Neural cell (in vitro differentiated cells): Measurements from ENCODE around the gene SUPT4H1. TPM values are rescaled to one million over a fixed set of nuclear protein-coding genes. Genes with fewer than 3 reads are reported as not detected.

Experiments
- H2AFZ ChIP-seq: fragments of 200-600, 300-800 bp; sonication (generic), shearing (Covaris generic); 2 replicates; pipeline ENCODE4 v1.6.0; 2014; ENCODE audit warnings: low read depth, mild to moderate bottlenecking, antibody characterized with exemption, low read length, moderate library complexity
- H3F3A ChIP-seq: fragments of 200-600 bp; shearing (Covaris generic); 2 replicates; pipeline ENCODE4 v1.6.1; 2016; ENCODE audit warnings: mild to moderate bottlenecking, moderate library complexity, mixed read lengths, antibody characterized with exemption, low read length; ENCODE audit not compliant: insufficient read depth, poor library complexity, severe bottlenecking
- H3K27ac ChIP-seq: fragments of 200-600, 300-800 bp; sonication (generic), shearing (Covaris generic); 2 replicates; pipeline ENCODE4 v1.5.1; 2014; ENCODE audit warnings: mild to moderate bottlenecking, low read length, moderate library complexity
- H3K27me3 ChIP-seq: fragments of 300-800, 200-600 bp; sonication (generic), shearing (Covaris generic); 2 replicates; pipeline ENCODE4 v1.6.0; 2014; ENCODE audit warnings: mild to moderate bottlenecking, low read depth, low read length, moderate library complexity; ENCODE audit not compliant: insufficient read depth
- H3K36me3 ChIP-seq: fragments of 300-800, 200-600 bp; sonication (generic), shearing (Covaris generic); 2 replicates; pipeline ENCODE4 v1.5.1; 2014; ENCODE audit warnings: mild to moderate bottlenecking, antibody characterized with exemption, low read length, moderate library complexity; ENCODE audit not compliant: insufficient read depth
- H3K4me2 ChIP-seq: fragments of 300-800, 200-600 bp; sonication (generic), shearing (Covaris generic); 2 replicates; pipeline ENCODE4 v1.6.0; 2014; ENCODE audit warnings: mild to moderate bottlenecking, low read length
- H3K4me3 ChIP-seq: fragments of 300-800, 200-600 bp; sonication (generic), shearing (Covaris generic); 2 replicates; pipeline ENCODE4 v1.5.1; 2014; ENCODE audit warnings: mild to moderate bottlenecking, low read length, moderate library complexity
- H3K79me2 ChIP-seq: fragments of 200-600 bp; shearing (Covaris generic); replicated peaks from 2 replicates; pipeline ENCODE4 v1.6.0; 2014; ENCODE audit warnings: mild to moderate bottlenecking, low read length, moderate library complexity; ENCODE audit not compliant: insufficient read depth
- H3K9ac ChIP-seq: fragments of 300-800, 200-600 bp; sonication (generic), shearing (Covaris generic); 2 replicates; pipeline ENCODE4 v1.6.1; 2016; ENCODE audit warnings: mild to moderate bottlenecking, low read length, mixed read lengths
- H3K9me2 ChIP-seq: fragments of 200-600 bp; shearing (Covaris generic); 2 replicates; pipeline ENCODE4 v1.6.1; 2016; ENCODE audit warnings: mild to moderate bottlenecking, low read length, mixed read lengths; ENCODE audit not compliant: insufficient read depth
- H3K9me3 ChIP-seq: fragments of 200-600, 300-800 bp; sonication (generic), shearing (Covaris generic); 2 replicates; pipeline ENCODE4 v1.6.1; 2016; ENCODE audit warnings: mild to moderate bottlenecking, mixed run types, low read length, moderate library complexity, mixed read lengths
- H4K20me1 ChIP-seq: fragments of 200-600 bp; shearing (Covaris generic); 2 replicates; pipeline ENCODE4 v1.6.1; 2016; ENCODE audit warnings: mild to moderate bottlenecking, mixed run types; ENCODE audit not compliant: insufficient read depth
- EP300 ChIP-seq: fragments of 450-650 bp; conservative IDR thresholded peaks from 2 replicates; pipeline ENCODE4 v1.6.1; 2014; ENCODE audit warnings: antibody characterized with exemption, mild to moderate bottlenecking, moderate library complexity; ENCODE audit not compliant: poor library complexity, severe bottlenecking
- EZH2 ChIP-seq: fragments of 200-600, 300-800 bp; shearing (Covaris generic), sonication (generic); IDR thresholded peaks from 2 replicates; pipeline ENCODE4 v1.6.1; 2014; ENCODE audit warnings: antibody characterized with exemption, low read length, borderline replicate concordance, mild to moderate bottlenecking; ENCODE audit not compliant: insufficient read depth, poor library complexity, severe bottlenecking
- MXI1 ChIP-seq: fragments of 450-650 bp; conservative IDR thresholded peaks from 2 replicates; pipeline ENCODE4 v1.6.1; 2014; ENCODE audit warnings: antibody characterized with exemption, mild to moderate bottlenecking; ENCODE audit not compliant: poor library complexity, severe bottlenecking
- POLR2AphosphoS5 ChIP-seq: IDR thresholded peaks from 2 replicates; pipeline ENCODE4 v1.6.1; 2012
- RAD21 ChIP-seq: fragments of 450-650 bp; conservative IDR thresholded peaks from 2 replicates; pipeline ENCODE4 v1.6.1; 2014; ENCODE audit warnings: antibody characterized with exemption, mild to moderate bottlenecking, moderate library complexity
- SMC3 ChIP-seq: fragments of 450-650 bp; conservative IDR thresholded peaks from 2 replicates; pipeline ENCODE4 v1.6.1; 2014; ENCODE audit warnings: antibody characterized with exemption, mild to moderate bottlenecking, moderate library complexity; ENCODE audit not compliant: poor library complexity
- TAF1 ChIP-seq: IDR thresholded peaks from 2 replicates; pipeline ENCODE4 v1.6.1; 2012; ENCODE audit warnings: low read depth
- polyA plus RNA-seq: library from polyadenylated mRNA; depleted of rRNA; stranded (reverse); fragments of >200 nt; gene quantifications from 2 replicates; pipeline ENCODE4 v1.2.3, GENCODE V29; 2014
- TF ChIP-seq, protein P1 (sequence below): IDR thresholded peaks from 2 replicates; pipeline ENCODE4 v1.6.1; 2012; ENCODE audit warnings: borderline replicate concordance
- TF ChIP-seq, protein P2 (sequence below): fragments of 450-650 bp; IDR thresholded peaks from 2 replicates; pipeline ENCODE4 v1.5.1; 2014; ENCODE audit warnings: antibody characterized with exemption, mild to moderate bottlenecking, moderate library complexity; ENCODE audit not compliant: poor library complexity, severe bottlenecking

SUPT4H1 gene
- polyA plus RNA-seq, 1 donor from 2014 or later, result 109 TPM

DNA sequence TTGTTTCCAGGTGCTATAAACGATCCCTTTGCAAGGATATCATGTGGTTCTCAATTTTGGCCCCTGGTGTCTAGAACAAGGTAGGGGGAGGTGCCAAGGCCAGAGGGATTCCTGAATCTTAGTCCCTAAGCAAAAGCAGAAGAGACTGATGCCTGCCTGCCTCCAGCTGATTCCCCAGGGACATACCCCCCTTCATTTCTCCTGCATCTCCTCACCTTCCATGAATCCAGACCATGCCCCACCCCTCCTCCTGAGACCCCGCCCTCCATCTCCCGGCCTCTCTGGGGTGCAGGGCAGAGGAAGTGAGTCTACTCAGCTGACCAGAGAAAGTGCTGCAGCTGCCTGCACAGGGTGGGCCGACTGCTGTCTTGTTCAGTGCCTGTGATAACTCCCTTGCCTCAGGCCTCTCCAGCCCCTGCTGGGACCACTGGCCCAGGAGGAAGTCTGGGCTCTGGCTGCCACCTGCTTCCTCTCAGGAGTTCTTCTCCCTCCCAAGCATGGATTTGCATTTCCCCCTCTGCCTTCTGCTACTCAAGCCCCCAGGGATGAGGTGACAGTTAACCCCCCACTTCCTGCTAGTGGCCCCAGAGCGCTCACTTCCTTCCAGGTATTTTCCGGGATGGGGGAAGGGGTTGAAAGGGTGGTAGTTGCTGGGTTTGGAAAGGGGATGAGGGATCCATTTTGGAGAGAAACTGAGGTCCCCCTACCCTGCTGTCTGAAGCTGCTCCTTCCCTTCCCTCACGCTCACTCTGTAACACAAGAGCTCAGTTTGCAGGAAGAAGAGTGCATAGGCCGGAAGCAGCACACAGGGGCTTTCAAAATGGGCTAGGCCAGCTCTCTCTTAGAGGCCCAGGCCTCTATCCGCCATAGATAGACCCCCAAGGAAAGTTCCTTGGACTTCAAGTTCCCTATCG is 12.9 kb downstream of the SUPT4H1 start:
- Histone ChIP-seq H3K9me3 (no peaks in the 10 kb centered on the region), H3K36me3 (no peaks in the 10 kb centered on the region), H3F3A (no peaks in the 10 kb centered on the region), H2AFZ (no peak overlapping the region), H3K9me2 (no peaks in the 10 kb centered on the region), H3K4me2 (no peak overlapping the region), H3K27ac (no peak overlapping the region), H3K9ac (no peak overlapping the region), H3K27me3 (no peaks in the 10 kb centered on the region), H4K20me1 (no peaks in the 10 kb centered on the region), H3K4me3 (no peak overlapping the region), H3K79me2 (no peaks in the 10 kb centered on the region)
- TF ChIP-seq SMC3, result no peak
- TF ChIP-seq, protein P1, sequence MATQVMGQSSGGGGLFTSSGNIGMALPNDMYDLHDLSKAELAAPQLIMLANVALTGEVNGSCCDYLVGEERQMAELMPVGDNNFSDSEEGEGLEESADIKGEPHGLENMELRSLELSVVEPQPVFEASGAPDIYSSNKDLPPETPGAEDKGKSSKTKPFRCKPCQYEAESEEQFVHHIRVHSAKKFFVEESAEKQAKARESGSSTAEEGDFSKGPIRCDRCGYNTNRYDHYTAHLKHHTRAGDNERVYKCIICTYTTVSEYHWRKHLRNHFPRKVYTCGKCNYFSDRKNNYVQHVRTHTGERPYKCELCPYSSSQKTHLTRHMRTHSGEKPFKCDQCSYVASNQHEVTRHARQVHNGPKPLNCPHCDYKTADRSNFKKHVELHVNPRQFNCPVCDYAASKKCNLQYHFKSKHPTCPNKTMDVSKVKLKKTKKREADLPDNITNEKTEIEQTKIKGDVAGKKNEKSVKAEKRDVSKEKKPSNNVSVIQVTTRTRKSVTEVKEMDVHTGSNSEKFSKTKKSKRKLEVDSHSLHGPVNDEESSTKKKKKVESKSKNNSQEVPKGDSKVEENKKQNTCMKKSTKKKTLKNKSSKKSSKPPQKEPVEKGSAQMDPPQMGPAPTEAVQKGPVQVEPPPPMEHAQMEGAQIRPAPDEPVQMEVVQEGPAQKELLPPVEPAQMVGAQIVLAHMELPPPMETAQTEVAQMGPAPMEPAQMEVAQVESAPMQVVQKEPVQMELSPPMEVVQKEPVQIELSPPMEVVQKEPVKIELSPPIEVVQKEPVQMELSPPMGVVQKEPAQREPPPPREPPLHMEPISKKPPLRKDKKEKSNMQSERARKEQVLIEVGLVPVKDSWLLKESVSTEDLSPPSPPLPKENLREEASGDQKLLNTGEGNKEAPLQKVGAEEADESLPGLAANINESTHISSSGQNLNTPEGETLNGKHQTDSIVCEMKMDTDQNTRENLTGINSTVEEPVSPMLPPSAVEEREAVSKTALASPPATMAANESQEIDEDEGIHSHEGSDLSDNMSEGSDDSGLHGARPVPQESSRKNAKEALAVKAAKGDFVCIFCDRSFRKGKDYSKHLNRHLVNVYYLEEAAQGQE, result no peak
- TF ChIP-seq MXI1, result no peak

DNA sequence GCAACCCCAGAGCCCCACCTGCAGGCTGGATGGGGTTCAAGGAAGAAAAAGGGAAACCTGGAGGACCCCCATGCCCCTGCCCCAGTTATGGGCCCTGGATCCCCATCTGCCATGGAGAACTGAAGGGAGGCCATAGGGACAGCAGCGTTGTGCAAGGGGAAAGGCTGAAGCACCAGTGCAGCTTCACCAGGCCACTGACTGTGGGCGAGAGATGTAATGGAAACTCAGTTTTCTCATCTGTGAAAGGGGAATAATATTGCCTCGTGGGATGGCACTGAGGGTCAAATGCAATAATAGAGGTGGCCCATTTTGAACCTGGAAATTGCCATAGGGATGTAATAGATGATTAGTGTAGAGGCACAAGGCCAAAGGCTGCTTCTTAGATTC is 13.6 kb downstream of the SUPT4H1 start:
- no peaks in the 10 kb centered on the region for H3K27me3 ChIP-seq
- H2AFZ ChIP-seq, result no peak overlapping the region
- H3K27ac ChIP-seq, result no peak overlapping the region
- no peak overlapping the region for H3K4me2 ChIP-seq
- H3K9me3 ChIP-seq, result no peaks in the 10 kb centered on the region
- no peak overlapping the region for H3K9ac ChIP-seq
- H3K36me3 ChIP-seq, result no peaks in the 10 kb centered on the region
- H3K4me3 ChIP-seq, result no peak overlapping the region
- no peaks in the 10 kb centered on the region for H3K79me2 ChIP-seq
- H4K20me1 ChIP-seq, result no peaks in the 10 kb centered on the region
- no peaks in the 10 kb centered on the region for H3K9me2 ChIP-seq
- TF ChIP-seq TAF1 (no peak), RAD21 (no peak), EP300 (no peak), SMC3 (no peak), POLR2AphosphoS5 (no peak), MXI1 (no peak), EZH2 (no peak)
- TF ChIP-seq, protein P2, sequence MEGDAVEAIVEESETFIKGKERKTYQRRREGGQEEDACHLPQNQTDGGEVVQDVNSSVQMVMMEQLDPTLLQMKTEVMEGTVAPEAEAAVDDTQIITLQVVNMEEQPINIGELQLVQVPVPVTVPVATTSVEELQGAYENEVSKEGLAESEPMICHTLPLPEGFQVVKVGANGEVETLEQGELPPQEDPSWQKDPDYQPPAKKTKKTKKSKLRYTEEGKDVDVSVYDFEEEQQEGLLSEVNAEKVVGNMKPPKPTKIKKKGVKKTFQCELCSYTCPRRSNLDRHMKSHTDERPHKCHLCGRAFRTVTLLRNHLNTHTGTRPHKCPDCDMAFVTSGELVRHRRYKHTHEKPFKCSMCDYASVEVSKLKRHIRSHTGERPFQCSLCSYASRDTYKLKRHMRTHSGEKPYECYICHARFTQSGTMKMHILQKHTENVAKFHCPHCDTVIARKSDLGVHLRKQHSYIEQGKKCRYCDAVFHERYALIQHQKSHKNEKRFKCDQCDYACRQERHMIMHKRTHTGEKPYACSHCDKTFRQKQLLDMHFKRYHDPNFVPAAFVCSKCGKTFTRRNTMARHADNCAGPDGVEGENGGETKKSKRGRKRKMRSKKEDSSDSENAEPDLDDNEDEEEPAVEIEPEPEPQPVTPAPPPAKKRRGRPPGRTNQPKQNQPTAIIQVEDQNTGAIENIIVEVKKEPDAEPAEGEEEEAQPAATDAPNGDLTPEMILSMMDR, result no peak
- TF ChIP-seq, protein P1, result no peak
- H3F3A ChIP-seq, result no peaks in the 10 kb centered on the region
